Measurements from ENCODE around the gene MT1X.

MT1X gene

DNA sequence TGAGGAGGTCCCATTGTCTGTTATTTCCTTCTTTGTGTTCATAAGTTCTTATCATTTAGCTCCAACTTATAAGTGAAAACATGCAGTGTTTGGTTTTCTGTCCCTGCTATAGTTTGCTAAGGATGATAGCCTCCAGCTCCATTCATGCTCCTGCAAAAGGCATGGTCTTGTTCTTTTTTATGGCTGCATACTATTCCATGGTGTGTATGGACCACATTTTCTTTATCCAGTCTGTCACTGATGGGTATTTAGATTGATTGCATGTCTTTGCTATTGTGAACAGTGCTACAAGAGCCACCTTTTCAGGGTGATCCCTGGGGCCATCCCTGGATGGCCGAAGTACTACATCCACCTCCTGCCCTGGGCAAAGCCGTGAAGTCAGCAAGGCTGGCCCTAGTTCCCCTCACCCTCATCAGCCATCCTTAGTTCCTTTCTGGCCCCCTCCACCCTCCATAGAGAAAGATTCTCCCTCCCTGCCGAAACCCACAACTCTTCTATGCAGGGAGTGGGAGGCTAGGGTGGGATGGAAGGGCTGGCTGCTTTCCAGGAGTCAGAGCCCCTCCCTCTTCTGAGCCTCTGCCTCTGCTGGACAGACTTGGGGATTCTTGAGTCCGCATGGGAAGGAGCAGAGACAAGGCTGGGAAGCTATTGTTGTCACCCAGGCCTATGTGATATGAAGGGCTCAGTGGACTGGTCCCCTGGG is 8.3 kb downstream of the MT1X start:
- TF ChIP-seq, protein P1, sequence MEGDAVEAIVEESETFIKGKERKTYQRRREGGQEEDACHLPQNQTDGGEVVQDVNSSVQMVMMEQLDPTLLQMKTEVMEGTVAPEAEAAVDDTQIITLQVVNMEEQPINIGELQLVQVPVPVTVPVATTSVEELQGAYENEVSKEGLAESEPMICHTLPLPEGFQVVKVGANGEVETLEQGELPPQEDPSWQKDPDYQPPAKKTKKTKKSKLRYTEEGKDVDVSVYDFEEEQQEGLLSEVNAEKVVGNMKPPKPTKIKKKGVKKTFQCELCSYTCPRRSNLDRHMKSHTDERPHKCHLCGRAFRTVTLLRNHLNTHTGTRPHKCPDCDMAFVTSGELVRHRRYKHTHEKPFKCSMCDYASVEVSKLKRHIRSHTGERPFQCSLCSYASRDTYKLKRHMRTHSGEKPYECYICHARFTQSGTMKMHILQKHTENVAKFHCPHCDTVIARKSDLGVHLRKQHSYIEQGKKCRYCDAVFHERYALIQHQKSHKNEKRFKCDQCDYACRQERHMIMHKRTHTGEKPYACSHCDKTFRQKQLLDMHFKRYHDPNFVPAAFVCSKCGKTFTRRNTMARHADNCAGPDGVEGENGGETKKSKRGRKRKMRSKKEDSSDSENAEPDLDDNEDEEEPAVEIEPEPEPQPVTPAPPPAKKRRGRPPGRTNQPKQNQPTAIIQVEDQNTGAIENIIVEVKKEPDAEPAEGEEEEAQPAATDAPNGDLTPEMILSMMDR (IDR thresholded peaks at IDR 0.05): no peak

DNA sequence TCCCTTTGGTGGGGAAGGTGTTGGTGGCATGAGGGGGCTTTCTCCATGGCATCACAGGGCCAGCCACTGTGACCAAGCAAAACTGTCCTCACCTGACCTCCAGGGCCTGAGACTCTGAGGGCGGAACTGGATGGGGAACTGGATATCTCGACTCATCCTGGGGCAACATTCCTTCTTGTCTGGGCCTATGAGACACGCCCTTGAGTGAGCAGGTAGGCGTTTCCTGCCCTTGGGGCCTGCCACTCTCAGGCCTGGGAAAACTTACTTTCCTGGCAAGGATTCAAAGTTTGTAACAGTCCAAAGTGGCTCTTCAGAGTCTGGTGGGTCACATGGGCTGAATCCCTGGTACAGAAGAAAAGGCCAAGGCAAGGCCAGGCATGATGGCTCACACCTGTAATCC is 9.6 kb downstream of the MT1X start:
- DNase-seq (ENCODE audit: low spot score): no peak
- Histone ChIP-seq H3K4me3 (no peak overlapping the region), H3K27ac (no peak overlapping the region)
- TF ChIP-seq, protein P1 (IDR thresholded peaks at IDR 0.05): no peak

More for the DNA sequence above, 8.3 kb downstream of the MT1X start:
- no peak for DNase-seq (ENCODE audit: low spot score)
- no peak overlapping the region for H3K4me3 ChIP-seq
- no peak overlapping the region for H3K27ac ChIP-seq

DNA sequence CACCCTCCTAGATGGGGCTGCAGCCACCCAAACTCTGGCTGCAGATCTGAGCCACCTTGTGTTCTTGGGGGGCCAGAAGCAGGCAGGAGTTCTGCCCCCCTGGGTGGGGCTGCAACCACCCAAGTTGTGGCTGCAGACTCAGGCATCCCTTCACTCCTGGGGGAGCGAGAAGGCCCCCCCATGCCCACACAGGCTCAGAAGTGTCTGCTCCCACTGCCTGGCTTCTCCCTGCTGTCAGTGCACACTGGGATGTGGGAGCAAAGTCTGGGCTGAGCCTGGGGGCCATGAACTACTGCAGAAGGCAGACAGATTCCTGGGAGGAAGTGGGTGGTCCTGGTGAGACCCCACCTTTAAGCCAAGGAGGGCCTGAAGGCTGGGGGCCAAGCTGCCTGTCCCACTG is 13.0 kb downstream of the MT1X start:
- TF ChIP-seq, protein P1 (IDR thresholded peaks at IDR 0.05): no peak
- no peak for DNase-seq (ENCODE audit: low spot score)
- Histone ChIP-seq H3K4me3 (no peak overlapping the region), H3K27ac (no peak overlapping the region)

DNA sequence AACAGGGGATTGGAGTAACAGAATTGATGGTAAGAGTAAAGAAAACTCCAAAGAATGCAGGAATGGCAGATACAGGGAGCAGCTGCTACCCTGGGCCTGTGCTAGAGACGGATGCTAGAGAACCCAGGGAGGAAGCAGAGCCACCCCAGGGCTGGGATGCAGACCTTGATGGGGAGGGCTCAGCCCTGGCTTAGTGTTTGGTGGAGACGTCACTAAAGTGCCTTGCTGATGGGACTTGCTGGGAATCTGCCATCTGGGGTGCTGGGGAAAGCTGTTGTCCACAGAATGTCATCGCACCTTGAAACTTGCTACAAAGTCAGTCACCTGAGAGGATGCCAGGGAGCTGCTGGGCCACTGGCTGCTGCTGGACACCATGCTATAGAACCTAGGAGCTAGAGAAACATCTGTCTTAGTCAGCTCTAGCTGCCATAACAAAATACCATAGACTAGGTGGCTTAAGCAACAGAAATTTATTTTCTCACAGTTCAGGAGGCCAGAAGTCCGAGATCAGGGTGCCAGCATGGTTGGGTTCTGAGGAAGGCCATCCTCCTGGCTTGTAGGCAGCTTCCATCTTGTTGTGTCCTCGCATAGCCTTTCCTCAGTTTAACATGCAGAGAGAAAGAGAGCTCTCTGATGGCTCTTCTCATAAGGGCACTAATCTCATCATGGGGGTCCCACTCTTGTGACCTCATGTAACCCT is 15.3 kb downstream of the MT1X start:
- Histone ChIP-seq H3K4me3 (no peak overlapping the region), H3K27ac (no peak overlapping the region)
- TF ChIP-seq, protein P1 (IDR thresholded peaks at IDR 0.05): no peak
- DNase-seq (ENCODE audit: low spot score): no peak

DNA sequence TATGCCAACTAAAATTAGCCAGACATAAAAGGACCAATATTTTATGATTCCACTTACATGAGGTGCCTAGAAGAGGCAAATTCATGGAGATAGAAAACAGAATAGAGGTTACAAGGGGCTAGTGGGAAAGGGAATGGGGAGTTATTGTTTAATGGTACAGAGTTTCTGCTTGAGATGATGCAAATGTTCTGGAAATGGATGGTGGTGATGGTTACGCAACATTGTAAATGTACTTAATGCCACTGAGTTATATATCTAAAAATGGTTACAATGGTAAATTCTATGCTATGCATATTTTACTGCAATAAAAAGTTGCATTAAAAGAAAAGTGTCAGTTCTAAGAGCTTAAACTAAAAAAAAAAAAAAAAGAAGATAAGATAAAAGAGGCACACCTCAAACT is 17.9 kb downstream of the MT1X start:
- TF ChIP-seq, protein P1 (IDR thresholded peaks at IDR 0.05): no peak
- H3K4me3 ChIP-seq: no peak overlapping the region
- no peak overlapping the region for H3K27ac ChIP-seq
- no peak for DNase-seq (ENCODE audit: low spot score)

DNA sequence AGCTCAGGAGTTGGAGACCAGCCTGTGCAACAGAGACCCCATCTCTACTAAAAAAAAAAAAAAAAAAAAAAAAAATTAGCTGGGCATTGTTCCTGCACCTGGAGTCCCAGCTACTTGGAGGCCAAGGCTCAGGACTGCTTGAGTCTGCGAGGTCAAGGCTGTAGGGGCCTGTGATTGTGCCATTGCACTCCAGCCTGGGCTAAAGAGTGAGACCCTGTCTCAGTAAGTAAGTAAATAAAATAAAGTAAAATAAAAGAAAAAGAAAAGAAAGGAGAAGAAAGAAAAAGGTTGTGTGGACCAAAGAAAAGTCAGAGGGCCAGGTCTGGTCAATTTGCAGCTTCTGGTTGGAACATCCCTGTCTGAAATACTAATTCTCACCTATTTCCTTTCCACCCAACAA is 18.4 kb downstream of the MT1X start:
- Histone ChIP-seq H3K27ac (no peak overlapping the region), H3K4me3 (no peak overlapping the region)
- TF ChIP-seq, protein P1 (IDR thresholded peaks at IDR 0.05): no peak
- no peak for DNase-seq (ENCODE audit: low spot score)

DNA sequence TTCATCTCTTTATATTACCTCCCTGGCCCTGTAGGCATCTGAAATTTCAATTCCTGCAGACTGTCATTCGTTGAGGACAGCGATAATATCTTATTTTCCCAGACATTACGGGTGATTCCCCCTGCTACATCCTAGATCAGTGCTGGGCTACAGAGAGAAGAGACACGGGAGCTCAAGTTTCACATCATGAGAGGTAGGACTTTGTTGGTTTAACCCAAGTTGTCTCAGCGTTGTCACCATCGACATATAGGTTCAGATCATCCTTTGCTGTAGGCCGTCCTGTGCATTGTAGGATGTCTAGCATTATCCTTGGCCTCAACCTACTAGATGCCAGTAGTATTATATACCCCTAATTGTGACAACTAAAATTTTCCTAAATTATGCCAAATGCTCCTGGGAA is 19.3 kb downstream of the MT1X start:
- TF ChIP-seq, protein P1 (IDR thresholded peaks at IDR 0.05): no peak
- H3K27ac ChIP-seq: no peak overlapping the region
- no peak for DNase-seq (ENCODE audit: low spot score)
- no peak overlapping the region for H3K4me3 ChIP-seq
